ENCODE results near the gene KAZN. TPM values are rescaled to one million over a fixed set of nuclear protein-coding genes. Genes with fewer than 3 reads are reported as not detected.

The KAZN gene
- polyA plus RNA-seq, 1 experiment: 3.7 TPM

DNA sequence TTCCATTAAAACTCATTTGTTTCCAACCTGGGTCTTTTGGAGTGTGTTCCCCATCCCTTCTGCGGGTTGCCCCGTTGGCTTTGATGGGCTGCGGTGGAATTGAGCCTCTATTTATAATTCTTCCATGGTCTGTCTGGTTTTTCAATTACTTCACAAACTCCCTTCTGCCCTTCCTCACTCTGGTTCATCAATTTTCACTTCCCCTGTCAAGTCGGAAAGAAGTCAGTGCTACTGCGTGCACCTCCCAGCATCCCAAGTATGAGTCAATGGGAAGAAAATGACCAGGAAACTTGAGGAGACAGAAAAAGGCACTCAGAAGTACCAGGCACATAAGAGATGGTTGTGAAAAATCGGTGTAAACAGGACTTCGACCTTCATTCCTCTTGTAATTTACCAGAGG is 126.2 kb downstream of the KAZN start:
- TF ChIP-seq, protein P1, sequence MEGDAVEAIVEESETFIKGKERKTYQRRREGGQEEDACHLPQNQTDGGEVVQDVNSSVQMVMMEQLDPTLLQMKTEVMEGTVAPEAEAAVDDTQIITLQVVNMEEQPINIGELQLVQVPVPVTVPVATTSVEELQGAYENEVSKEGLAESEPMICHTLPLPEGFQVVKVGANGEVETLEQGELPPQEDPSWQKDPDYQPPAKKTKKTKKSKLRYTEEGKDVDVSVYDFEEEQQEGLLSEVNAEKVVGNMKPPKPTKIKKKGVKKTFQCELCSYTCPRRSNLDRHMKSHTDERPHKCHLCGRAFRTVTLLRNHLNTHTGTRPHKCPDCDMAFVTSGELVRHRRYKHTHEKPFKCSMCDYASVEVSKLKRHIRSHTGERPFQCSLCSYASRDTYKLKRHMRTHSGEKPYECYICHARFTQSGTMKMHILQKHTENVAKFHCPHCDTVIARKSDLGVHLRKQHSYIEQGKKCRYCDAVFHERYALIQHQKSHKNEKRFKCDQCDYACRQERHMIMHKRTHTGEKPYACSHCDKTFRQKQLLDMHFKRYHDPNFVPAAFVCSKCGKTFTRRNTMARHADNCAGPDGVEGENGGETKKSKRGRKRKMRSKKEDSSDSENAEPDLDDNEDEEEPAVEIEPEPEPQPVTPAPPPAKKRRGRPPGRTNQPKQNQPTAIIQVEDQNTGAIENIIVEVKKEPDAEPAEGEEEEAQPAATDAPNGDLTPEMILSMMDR (IDR thresholded peaks at IDR 0.05; ENCODE audit: low read depth, low read length): no peak
- DNase-seq (ENCODE audit: low read depth, low spot score): no peak
- Histone ChIP-seq H3K27ac (ENCODE audit: low read depth, low read length) (no peak overlapping the region), H3K9me3 (ENCODE audit: control insufficient read depth, insufficient read depth, low read length) (no peaks in the 10 kb centered on the region), H3K4me3 (ENCODE audit: low read depth, low read length) (no peak overlapping the region), H3K27me3 (ENCODE audit: control insufficient read depth, insufficient read depth, low read length) (peaks cover 5% of the 10 kb centered on the region)
- POLR2A ChIA-PET: no interaction called here
- CTCF ChIA-PET: interaction anchor here (0.6 to 1.4 kb wide), 2 partner anchors 8 to 43 kb away, joined by 3 to 5 read pairs; no protein-coding TSS in a partner anchor

DNA sequence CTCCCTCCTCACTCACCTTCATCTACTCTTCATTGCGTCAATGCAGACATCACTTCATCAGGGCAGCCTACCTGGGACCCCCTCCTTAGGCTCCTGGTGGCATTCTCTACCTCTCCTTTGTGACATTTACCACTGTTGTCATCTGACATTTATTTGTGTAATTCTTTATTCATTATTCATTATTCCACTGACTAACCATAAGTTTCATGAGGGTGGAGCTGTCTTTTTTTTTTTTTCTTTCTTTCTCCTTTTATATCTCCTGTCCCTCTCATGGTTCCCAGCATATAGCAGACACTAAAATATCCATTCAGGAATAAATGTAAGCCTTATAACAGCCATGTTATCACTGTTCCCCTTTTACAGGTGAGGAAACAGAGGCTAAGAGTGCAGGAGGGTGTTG is 126.8 kb downstream of the KAZN start:
- Histone ChIP-seq H3K9me3 (ENCODE audit: control insufficient read depth, insufficient read depth, low read length) (no peaks in the 10 kb centered on the region), H3K27ac (ENCODE audit: low read depth, low read length) (no peak overlapping the region), H3K27me3 (ENCODE audit: control insufficient read depth, insufficient read depth, low read length) (peaks cover 5% of the 10 kb centered on the region), H3K4me3 (ENCODE audit: low read depth, low read length) (no peak overlapping the region)
- ChIA-PET POLR2A (no interaction called here), CTCF (no interaction called here)
- DNase-seq (ENCODE audit: low read depth, low spot score): no peak
- TF ChIP-seq, protein P1 (IDR thresholded peaks at IDR 0.05; ENCODE audit: low read depth, low read length): no peak

DNA sequence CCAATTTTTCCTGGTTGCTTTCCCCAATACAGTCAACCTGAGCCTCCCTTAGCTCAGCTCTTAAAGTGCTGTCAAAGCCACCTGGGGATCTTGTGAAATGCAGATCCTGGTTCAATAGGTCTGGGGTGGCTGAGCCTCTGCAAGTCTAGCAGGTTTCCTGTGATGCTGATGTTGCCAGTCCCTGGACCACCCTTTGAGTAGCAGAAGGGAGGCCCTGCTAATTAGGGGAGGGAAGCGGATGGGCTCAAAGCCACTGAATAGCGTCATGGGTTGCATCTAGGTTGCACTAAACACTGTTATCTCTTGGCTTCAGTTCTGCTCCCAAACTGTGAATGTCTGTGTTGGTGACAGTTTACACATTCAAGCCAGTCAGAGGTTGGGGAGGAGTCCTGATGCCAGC is 127.2 kb downstream of the KAZN start:
- TF ChIP-seq, protein P1 (IDR thresholded peaks at IDR 0.05; ENCODE audit: low read depth, low read length): no peak
- POLR2A ChIA-PET: no interaction called here
- Histone ChIP-seq H3K9me3 (ENCODE audit: control insufficient read depth, insufficient read depth, low read length) (no peaks in the 10 kb centered on the region), H3K27me3 (ENCODE audit: control insufficient read depth, insufficient read depth, low read length) (peaks cover 5% of the 10 kb centered on the region), H3K4me3 (ENCODE audit: low read depth, low read length) (no peak overlapping the region), H3K27ac (ENCODE audit: low read depth, low read length) (no peak overlapping the region)
- CTCF ChIA-PET: no interaction called here
- no peak for DNase-seq (ENCODE audit: low read depth, low spot score)

DNA sequence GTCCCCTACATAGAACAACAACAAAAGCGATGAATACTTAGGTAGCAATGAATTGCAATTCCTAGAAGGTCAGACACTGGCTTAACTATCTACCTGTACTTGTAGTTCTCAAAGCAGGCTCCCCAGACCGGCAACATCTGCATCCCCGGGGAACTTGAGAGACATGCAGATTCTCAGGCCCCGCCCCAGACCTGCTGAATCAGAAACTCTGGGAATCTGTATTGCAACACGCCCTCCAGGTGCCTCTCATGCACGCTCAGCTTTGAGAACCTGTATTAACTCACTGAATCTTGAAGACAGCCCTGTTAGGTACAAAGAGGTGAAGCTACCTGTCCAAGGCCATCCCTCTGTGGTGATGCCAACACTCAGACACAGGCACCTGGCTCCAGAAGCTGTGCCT is 128.1 kb downstream of the KAZN start:
- POLR2A ChIA-PET: no interaction called here
- Histone ChIP-seq H3K27ac (ENCODE audit: low read depth, low read length) (no peak overlapping the region), H3K4me3 (ENCODE audit: low read depth, low read length) (no peak overlapping the region), H3K9me3 (ENCODE audit: control insufficient read depth, insufficient read depth, low read length) (no peaks in the 10 kb centered on the region), H3K27me3 (ENCODE audit: control insufficient read depth, insufficient read depth, low read length) (peaks cover 5% of the 10 kb centered on the region)
- CTCF ChIA-PET: no interaction called here
- TF ChIP-seq, protein P1 (IDR thresholded peaks at IDR 0.05; ENCODE audit: low read depth, low read length): no peak
- no peak for DNase-seq (ENCODE audit: low read depth, low spot score)

DNA sequence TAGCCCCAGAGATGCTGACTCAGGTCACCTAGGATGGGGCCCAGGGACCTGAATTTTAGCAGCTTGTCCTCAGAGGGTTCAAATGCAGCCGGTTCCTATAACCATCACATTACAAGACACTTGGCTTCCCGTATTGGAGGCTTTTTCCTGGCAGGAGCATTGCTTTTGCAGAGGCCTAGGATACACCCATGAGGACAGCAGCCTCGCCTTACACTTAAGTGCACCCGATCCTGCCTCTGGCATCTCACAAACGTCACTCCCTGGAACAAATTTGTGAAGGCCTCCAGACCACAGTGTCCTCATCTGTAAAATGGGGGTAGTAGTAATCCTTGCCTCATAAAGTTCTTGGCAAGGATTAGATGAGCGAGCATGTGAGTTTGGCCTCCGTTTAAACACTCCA is 130.0 kb downstream of the KAZN start:
- CTCF ChIA-PET: no interaction called here
- no peaks in the 10 kb centered on the region for H3K9me3 ChIP-seq (ENCODE audit: control insufficient read depth, insufficient read depth, low read length)
- TF ChIP-seq, protein P1 (IDR thresholded peaks at IDR 0.05; ENCODE audit: low read depth, low read length): no peak
- POLR2A ChIA-PET: no interaction called here
- H3K27ac ChIP-seq (ENCODE audit: low read depth, low read length): no peak overlapping the region
- DNase-seq (ENCODE audit: low read depth, low spot score): no peak
- H3K27me3 ChIP-seq (ENCODE audit: control insufficient read depth, insufficient read depth, low read length): peaks cover 5% of the 10 kb centered on the region
- H3K4me3 ChIP-seq (ENCODE audit: low read depth, low read length): no peak overlapping the region
